ENCODE data around the gene DGCR8. TPM values are rescaled to one million over a fixed set of nuclear protein-coding genes. Genes with fewer than 3 reads are reported as not detected.

DGCR8 gene
- total RNA-seq, 1 experiment from 2014 or later, result 41.7 TPM

DNA sequence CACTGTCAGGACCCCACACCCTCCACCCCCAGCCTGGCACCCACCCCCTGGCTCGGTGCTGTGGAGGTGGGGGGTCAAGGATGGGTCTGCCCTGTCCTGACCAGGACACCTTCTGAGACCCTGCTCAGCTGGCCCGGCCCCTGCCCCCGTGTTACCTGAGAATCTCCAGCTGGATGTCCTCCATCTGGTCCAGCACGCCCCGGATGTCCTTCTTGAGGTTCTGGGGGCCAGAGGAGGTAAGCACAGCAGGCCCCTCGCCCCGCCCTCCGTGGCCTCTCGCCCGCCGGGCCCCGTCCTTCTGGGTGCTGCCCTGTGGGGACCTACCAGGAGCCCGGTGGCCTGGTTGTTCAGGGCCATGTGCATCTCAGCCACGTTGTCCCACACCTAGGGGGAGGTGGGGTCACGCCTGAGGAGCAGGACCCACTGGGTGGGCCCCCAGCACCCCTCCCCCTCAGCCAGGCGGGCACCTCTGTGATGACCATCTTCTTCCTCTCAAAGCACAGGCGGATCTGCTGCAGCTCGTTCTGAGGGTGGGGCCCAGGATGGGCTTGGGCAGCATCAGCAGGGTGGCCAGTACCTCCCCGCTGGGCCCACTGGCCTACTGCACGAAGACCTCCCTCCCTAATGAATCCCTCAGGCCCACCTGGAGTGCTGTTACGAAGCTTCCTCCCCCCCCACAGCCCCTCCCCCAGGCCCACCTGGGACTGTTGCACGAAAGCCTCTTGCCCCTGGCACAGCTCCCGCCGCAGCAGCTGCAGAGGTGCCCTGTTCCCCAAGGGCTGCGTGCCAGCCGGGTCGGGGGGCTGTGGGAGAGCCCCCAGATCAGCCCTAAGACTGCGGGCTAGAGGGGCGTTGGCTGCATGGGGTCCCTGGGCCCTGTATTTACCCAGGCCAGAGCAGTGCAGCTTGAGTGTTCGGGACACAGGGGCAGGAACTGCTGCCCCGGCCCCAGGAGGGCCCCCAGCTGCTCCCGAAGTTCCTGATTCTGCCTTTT, 69.5 kb downstream of the DGCR8 start:
- DNase-seq (no peak), ATAC-seq (no peak)
- no peak overlapping the region for H3K4me3 ChIP-seq (ENCODE audit: low read length)
- H3K36me3 ChIP-seq (ENCODE audit: low read depth, low read length), result no peaks in the 10 kb centered on the region
- H3K27me3 ChIP-seq (ENCODE audit: low read length), result no peaks in the 10 kb centered on the region
- ChIA-PET POLR2A (ENCODE audit: unreplicated experiment) (no interaction called here), CTCF (no interaction called here)
- TF ChIP-seq, protein P1, sequence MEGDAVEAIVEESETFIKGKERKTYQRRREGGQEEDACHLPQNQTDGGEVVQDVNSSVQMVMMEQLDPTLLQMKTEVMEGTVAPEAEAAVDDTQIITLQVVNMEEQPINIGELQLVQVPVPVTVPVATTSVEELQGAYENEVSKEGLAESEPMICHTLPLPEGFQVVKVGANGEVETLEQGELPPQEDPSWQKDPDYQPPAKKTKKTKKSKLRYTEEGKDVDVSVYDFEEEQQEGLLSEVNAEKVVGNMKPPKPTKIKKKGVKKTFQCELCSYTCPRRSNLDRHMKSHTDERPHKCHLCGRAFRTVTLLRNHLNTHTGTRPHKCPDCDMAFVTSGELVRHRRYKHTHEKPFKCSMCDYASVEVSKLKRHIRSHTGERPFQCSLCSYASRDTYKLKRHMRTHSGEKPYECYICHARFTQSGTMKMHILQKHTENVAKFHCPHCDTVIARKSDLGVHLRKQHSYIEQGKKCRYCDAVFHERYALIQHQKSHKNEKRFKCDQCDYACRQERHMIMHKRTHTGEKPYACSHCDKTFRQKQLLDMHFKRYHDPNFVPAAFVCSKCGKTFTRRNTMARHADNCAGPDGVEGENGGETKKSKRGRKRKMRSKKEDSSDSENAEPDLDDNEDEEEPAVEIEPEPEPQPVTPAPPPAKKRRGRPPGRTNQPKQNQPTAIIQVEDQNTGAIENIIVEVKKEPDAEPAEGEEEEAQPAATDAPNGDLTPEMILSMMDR (conservative IDR thresholded peaks at IDR 0.05; ENCODE audit: low read depth, low read length), result no peak
- no peak for TF ChIP-seq EZH2phosphoT487 (IDR thresholded peaks at IDR 0.05; ENCODE audit: borderline replicate concordance, low read length)
- TF ChIP-seq EZH2 (IDR thresholded peaks at IDR 0.05; ENCODE audit: low read length, unreplicated experiment), result no peak
- no peak overlapping the region for H2AFZ ChIP-seq (ENCODE audit: low read length)
- BruUV-seq (replicated peaks), result no TSS peak
- H3K79me2 ChIP-seq (ENCODE audit: low read length), result no peaks in the 10 kb centered on the region
- H3K4me2 ChIP-seq (ENCODE audit: low read length), result no peak overlapping the region
- no peaks in the 10 kb centered on the region for H3K9me3 ChIP-seq (ENCODE audit: low read length)
- H3K27ac ChIP-seq (ENCODE audit: low read length), result no peak overlapping the region
- no peaks in the 10 kb centered on the region for H3K9me2 ChIP-seq (replicated peaks; ENCODE audit: low read length)
- no peak overlapping the region for H3K9ac ChIP-seq (ENCODE audit: low read length)
- no peaks in the 10 kb centered on the region for H3K4me1 ChIP-seq (ENCODE audit: insufficient read depth, low read length)
- intact Hi-C loops (cut with micrococcal nuclease), result no loop called here
- no peaks in the 10 kb centered on the region for H3F3A ChIP-seq (ENCODE audit: low read length, unreplicated experiment)
- H4K20me1 ChIP-seq (ENCODE audit: low read length), result no peaks in the 10 kb centered on the region

DNA sequence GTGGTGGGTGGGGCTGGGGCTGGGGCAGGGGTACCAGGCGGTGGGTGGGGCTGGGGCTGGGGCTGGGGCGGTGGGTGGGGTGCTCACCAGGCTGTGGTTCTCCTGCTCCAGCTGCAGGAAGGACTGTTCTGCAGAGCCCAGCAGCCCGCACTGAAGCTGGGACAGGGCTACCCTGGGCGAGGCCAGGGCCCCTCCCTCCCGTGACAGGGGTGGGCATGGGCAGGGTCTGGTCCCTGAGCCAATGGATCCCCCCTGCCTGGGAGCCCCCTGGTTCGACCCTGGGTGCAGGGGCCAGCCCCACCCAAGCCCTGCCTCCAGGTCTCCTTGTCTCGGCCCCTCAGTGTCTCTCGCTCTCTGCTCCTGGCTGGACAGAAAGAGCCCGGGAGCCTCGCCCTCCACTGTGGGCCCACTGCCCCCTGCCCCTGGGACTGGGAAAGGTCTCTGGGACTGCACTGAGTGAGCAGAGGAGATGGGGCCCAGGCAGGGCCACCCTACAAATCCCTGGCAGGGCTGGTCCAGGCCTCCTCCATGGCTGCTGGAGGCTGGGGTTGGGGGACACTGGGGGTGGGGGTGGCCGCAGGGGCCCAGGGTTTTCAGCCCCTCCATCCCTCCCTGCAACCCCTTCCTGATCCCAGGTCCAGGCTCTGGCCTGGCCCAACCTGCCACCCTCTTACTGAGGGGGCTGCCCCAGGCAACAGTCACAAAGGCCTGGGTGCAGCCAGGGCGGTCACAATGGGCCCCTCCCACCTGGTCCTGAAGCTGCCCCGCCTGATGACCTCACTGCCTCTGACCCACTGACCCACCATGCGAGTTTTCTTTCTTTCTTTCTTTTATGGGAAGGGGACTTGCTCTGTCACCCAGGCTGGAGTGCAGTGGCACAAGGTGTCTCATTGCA, 70.6 kb downstream of the DGCR8 start, which contains the start of gene CCDC188:
Gene CCDC188 (minus strand): TSS at position 675 of the 895 bp plus-strand sequence. CDS start 69 bp downstream, at position 606.
- H2AFZ ChIP-seq (ENCODE audit: low read length), result no peak within 1 kb of the TSS
- no peak within 1 kb of the TSS for H3K4me2 ChIP-seq (ENCODE audit: low read length)
- no peak within 1 kb of the TSS for H3K27ac ChIP-seq (ENCODE audit: low read length)
- no peak for TF ChIP-seq EZH2 (IDR thresholded peaks at IDR 0.05; ENCODE audit: low read length, unreplicated experiment)
- TF ChIP-seq, protein P1 (conservative IDR thresholded peaks at IDR 0.05; ENCODE audit: low read depth, low read length), result no peak
- TF ChIP-seq EZH2phosphoT487 (IDR thresholded peaks at IDR 0.05; ENCODE audit: borderline replicate concordance, low read length), result no peak
- ChIA-PET CTCF (no interaction called here), POLR2A (ENCODE audit: unreplicated experiment) (no interaction called here)
- intact Hi-C loops (cut with micrococcal nuclease), result no loop called here
- H3K36me3 ChIP-seq (ENCODE audit: low read depth, low read length), result no peaks in the 10 kb centered on the region
- ATAC-seq (no peak), DNase-seq (no peak)
- H3K27me3 ChIP-seq (ENCODE audit: low read length), result no peaks in the 10 kb centered on the region
- H3F3A ChIP-seq (ENCODE audit: low read length, unreplicated experiment), result no peaks in the 10 kb centered on the region
- no peaks in the 10 kb centered on the region for H3K4me1 ChIP-seq (ENCODE audit: insufficient read depth, low read length)
- H3K79me2 ChIP-seq (ENCODE audit: low read length), result no peaks in the 10 kb centered on the region
- no TSS peak for BruUV-seq (replicated peaks)
- no peaks in the 10 kb centered on the region for H3K9me3 ChIP-seq (ENCODE audit: low read length)
- no peak within 1 kb of the TSS for H3K4me3 ChIP-seq (ENCODE audit: low read length)
- no peaks in the 10 kb centered on the region for H3K9me2 ChIP-seq (replicated peaks; ENCODE audit: low read length)
- H3K9ac ChIP-seq (ENCODE audit: low read length), result no peak within 1 kb of the TSS
- no peaks in the 10 kb centered on the region for H4K20me1 ChIP-seq (ENCODE audit: low read length)
